Endothelial cell of coronary artery (primary cell): ENCODE data around the gene SEPTIN2. TPM values are rescaled to one million over a fixed set of nuclear protein-coding genes. Genes with fewer than 3 reads are reported as not detected.

Experiments used
- total RNA-seq: library from RNA; depleted of rRNA; stranded (reverse); fragments of >200 nt; gene quantifications from 2 replicates; pipeline ENCODE4 v1.2.3, GENCODE V29; 2014

SEPTIN2 gene
- 396 and 431 TPM in 2 replicates for total RNA-seq

GRCh38 chr2:241315879-241316631, at the start of gene SEPTIN2:
Gene SEPTIN2 (plus strand): TSS chr2:241315925. CDS start chr2:241324233, 8,308 bp downstream.

GRCh38 chr2:241315093-241315878, 439 bp upstream of the SEPTIN2 start, which contains the start of gene HDLBP:
Gene HDLBP (minus strand): TSS chr2:241315672. CDS start chr2:241266869, 48,803 bp downstream.

GRCh38 chr2:241355983-241356870, 40.5 kb downstream of the SEPTIN2 start, which contains the start of gene FARP2:
Gene FARP2 (plus strand): TSS chr2:241356285. CDS start chr2:241373108, 16,823 bp downstream.

Other genes starting within 250 kb of the SEPTIN2 start
- 31.4 and 36.4 TPM in 2 replicates for gene MTERF4, start 213.6 kb upstream of the SEPTIN2 start, total RNA-seq
- 3.4 and 5.8 TPM in 2 replicates for gene PASK, start 166.5 kb upstream of the SEPTIN2 start, total RNA-seq
- gene PPP1R7, start 165.5 kb upstream of the SEPTIN2 start, total RNA-seq, result 48.3 and 71.2 TPM in 2 replicates
- 0.45 and 0.47 TPM in 2 replicates for gene ANO7, start 127.2 kb upstream of the SEPTIN2 start, total RNA-seq
- gene HDLBP, start 253 bp upstream of the SEPTIN2 start, total RNA-seq, result 856 and 1,073 TPM in 2 replicates
- gene FARP2, start 40.4 kb downstream of the SEPTIN2 start, total RNA-seq, result 32.0 and 39.8 TPM in 2 replicates
- 311 and 347 TPM in 2 replicates for gene STK25, start 192.7 kb downstream of the SEPTIN2 start, total RNA-seq
- 29.8 and 51.2 TPM in 2 replicates for gene BOK, start 242.8 kb downstream of the SEPTIN2 start, total RNA-seq